ENCODE measurements around the gene PLA2G6.
"Not testable (repeated sequence)": the region's sequence is repeated elsewhere in the genome, so short reads cannot be mapped to it uniquely, and the experiment has no call there.

Gene PLA2G6

DNA sequence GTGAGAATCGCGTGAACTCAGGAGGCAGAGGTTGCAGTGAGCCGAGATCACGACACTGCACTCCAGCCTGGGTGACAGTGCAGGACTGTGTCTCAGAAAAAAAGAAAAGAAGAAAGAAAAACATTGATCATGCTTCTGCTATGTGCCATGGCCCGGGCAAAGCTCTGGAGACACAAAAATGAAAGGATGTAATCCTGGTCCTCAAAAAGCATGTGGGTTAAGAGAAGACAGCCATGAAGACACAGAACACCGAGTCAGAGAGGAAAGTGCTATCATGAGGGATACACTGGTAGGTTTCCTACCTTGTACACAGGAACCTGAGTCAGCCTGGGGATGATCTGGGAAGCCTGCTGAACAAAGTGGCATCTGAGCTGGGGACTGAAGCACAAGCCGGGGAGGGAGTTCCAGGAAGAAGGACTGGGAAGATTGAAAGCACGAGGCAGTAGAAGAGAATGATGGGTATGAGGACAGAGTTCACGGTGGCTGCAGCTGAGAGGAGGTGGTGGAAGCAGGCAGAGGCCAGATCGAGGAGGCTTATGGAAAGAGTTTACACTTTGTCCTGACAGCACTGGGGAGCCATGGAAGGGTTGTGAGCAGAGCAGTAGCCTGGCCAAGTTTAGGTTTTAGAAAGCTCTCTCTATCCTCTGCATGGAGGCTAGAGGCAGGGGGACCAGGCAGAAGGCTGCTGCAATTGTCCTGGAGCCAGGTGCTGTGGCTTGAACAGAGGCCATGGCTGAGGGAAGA lies 10.3 kb upstream of the PLA2G6 start:
- no peak for DNase-seq (ENCODE audit: low read depth in 2 of 2, low spot score in 1 of 2)

DNA sequence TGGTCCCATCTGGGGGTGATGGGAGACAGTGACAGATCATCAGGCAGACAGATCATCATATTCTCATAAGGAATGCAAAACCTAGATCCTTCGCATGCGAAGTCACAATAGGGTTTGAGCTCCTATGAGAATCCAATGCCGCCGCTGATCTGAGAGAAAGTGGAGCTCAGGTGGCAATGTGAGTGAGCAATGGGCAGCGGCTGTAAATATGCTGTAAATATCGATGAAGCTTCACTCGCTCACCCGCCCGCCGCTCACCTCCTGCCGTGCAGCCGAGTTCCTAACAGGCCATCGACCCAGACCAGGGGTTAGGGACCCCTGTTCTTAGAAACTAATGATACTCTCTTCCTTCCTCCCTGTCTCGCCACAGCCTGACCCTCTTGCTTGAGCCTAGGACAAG lies 9.4 kb upstream of the PLA2G6 start:
- DNase-seq (ENCODE audit: low read depth in 2 of 2, low spot score in 1 of 2): no peak

DNA sequence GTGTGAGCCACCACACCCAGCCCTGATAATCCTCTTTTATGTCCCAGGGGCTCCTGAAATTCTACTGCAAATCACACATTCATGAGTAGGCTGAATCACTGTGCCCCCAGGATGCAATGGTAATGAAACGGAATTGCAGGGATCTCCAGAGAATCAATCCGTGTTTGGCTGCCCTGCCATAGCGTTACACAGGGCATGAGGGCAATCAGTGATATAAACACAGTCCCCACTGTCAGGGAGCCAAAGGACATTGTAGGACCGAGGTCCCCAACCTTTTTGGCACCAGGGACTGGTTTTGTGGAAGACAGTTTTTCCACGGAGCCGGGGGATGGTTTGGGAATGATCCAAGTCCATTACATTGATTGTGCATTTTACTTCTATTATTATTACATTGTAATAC lies 9.0 kb upstream of the PLA2G6 start:
- DNase-seq (ENCODE audit: low read depth in 2 of 2, low spot score in 1 of 2): no peak

DNA sequence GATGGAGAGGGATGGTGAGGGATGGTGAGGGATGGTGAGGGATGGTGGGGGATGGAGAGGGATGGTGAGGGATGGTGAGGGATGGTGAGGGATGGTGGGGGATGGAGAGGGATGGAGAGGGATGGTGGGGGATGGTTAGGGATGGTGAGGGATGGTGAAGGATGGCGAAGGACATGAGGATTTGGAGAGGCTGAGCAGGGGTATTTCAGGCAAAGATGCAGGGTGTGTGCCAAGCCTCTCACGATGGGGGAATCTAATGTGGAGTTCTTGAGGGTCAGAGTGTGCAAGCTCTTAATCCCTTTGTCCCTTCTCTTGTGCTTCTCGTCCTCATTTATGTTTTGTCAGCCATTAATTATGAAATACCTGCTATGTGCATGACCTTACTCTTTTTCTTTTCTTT lies 7.5 kb upstream of the PLA2G6 start:
- no peak for DNase-seq (ENCODE audit: low read depth in 2 of 2, low spot score in 1 of 2)

DNA sequence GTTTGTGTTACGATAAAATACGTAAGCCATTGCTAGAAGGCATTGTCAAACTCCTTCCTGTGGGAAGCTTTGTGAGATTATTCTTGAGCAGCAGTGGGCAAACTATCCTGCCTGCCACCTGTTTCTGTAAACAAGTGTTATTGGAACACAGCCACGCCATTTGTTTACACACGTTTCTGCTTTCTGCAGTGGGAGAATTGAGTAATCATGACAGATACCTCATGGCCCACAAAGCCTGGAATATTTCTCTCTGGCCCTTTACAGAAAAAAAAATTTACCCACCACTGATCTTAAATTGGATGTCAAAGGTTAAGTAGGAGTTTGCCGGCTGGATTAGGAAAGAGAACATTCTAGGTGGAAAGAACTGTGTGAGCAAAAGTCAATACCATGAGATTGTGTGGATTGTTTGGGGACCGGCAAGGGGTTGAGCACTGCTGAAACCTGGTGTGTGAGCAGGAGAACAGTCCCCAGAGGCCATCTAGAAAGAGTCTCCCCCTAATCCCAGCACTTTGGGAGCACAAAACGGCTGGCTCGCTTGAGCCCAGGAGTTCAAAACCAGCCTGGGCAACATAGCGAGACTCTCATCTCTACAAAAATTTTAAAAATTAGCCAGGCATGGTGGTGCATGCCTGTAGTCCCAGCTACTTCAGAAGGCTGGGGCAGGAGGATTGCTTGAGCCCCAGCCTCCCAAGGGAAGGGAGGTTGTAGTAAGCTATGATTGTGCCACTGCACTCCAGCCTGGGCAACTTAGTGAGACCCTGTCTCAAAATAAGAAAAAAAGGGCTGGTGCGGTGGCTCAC lies 6.0 kb upstream of the PLA2G6 start:
- DNase-seq (ENCODE audit: low read depth in 2 of 2, low spot score in 1 of 2): no peak

DNA sequence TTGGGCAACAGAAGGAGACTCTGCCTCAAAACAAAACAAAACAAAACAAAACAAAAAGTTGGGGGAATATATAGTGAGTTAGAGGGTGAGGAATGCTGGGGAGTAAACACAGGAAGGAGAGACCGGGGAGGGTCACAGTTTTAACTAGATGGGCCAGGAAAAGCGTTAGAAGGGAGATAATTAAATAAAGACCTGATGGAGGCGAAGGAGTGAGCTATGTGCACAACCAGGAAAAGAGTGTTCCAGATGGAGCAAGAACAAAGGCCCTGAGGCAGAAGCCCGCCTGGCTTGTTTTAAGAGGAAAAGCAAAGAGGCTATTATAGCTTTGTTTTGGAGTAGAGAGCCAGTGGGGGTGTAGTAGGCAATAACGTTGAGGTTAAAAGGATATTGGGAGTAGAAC lies 4.8 kb upstream of the PLA2G6 start:
- no peak for DNase-seq (ENCODE audit: low read depth in 2 of 2, low spot score in 1 of 2)

DNA sequence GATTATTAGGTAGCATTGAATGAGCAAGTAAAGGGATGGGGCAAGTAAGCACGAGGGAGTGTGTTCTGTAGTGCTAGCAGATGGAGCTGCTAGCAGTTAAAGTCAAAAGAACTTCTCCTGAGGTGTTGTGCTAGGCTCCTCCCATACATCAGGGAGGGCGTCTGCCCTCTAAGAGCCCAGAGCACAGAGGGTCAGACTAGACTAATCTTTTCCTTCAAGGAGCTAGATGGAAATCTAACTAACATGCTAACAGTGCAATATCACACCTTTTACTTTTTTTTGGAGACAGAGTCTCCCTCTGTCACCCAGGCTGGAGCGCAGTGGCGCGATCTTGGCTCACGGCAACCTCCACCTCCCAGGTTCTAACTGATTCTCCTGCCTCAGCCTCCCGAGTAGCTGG lies 3.2 kb upstream of the PLA2G6 start:
- DNase-seq (ENCODE audit: low read depth in 2 of 2, low spot score in 1 of 2): no peak

DNA sequence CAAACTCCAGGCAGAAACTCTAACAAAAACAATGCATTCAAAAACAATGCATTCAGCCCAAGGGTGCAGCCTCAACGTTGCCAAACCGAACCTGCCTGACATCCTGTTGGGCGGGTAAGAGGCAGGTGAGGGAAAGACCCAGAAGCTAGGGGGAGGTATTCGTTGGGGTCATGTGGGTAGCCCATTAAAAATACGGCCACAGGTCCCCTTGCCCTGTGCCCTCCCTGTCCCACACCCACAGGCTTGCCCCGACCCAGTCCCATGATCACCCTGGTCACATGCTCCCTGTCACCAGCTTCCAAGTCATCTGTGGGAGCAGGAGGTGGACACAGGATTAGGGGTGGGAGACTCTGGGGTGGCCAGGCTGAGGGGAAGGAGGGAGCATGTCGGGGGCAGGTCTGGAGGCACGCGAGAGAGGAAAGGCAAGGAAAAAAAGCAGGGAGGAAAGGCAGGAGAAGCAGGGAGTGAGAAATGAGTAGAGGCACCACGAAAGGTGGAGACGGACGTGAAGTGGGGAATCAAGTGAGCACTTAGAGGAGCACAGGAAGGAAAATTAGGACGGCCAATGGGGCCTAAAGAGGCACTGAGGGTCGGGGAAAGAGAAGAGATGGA lies 683 bp downstream of the PLA2G6 start:
- no peak for DNase-seq (ENCODE audit: low read depth in 2 of 2, low spot score in 1 of 2)

DNA sequence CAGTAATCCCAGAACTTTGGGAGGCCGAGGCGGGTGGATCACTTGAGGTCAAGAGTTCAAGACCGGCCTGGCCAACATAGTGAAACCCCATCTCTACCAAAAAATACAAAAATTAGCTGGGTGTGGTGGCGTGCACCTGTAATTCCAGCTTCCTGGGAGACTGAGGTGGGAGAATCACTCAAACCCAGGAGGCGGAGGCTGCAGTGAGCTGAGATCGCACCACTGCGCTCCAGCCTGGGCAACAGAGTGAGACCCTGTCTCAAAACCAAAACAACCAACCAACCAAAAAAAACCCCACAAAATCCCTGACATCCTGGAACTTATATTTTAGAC lies 3.1 kb downstream of the PLA2G6 start:
- DNase-seq (ENCODE audit: low read depth in 2 of 2, low spot score in 1 of 2): not testable (repeated sequence)

DNA sequence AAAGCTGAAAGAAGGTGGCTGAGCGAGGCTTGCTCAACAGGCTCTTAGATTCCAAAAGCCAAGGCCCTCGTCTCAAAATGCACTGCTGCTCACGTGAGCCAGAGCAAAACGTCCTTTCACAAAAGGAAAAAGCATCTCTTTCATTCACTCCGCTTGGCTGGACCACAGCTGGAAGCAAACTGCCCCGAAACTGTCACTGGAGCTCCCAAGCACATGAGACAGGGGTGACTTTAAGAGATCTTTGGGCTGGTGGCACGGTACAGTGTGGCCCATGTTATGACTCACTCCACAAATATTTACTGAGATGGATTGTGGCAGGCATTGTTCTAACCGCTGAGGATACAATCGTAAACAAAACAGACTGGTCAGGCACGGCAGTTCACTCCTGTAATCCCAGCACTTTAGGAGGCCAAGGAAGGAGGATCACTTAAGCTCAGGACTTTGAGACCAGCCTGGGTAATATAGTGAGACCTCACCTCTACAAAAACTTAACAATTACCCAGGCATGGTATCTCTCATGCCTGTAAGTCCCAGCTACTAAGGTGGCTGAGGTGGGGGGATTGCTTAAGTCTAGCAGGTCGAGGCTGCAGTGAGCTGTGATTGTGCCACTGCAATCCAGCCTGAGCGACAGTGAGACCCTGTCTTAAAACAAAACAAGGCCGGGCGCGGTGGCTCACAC lies 3.6 kb downstream of the PLA2G6 start:
- DNase-seq (ENCODE audit: low read depth in 2 of 2, low spot score in 1 of 2): no peak

DNA sequence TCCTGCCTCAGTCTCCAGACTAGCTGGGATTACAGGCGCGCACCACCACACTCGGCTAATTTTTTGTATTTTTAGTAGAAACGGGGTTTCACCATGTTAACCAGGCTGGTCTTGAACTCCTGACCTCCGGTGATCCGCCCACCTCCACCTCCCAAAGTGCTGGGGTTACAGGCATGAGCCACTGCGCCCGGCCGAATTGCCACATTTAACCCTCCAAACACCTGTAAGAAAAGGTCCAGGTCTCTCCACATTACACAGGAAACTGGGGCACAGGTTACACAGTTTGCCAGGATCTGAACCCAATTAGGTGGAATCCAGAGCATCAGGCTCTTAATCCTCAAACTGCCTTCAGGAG lies 4.1 kb downstream of the PLA2G6 start:
- not testable (repeated sequence) for DNase-seq (ENCODE audit: low read depth in 2 of 2, low spot score in 1 of 2)

DNA sequence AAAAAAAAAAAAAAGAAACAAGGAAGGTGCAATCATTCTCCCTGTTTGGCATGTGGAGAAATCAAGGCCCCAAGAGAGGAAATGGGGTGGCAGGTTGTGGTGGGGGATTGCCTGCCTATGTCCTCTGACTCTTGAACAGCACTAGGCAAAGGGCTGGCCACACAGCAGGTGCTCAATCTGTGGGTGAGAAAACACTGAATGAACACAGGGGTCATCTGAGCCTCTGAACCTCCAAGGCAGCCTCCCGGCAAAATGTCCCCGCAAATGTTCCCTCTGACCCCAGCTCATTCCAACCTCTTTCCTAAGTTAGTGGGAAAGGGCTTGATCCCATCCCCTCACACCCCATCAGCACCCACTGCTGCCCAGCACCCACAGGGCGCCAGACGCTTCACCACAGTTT lies 4.6 kb downstream of the PLA2G6 start:
- no peak for DNase-seq (ENCODE audit: low read depth in 2 of 2, low spot score in 1 of 2)

DNA sequence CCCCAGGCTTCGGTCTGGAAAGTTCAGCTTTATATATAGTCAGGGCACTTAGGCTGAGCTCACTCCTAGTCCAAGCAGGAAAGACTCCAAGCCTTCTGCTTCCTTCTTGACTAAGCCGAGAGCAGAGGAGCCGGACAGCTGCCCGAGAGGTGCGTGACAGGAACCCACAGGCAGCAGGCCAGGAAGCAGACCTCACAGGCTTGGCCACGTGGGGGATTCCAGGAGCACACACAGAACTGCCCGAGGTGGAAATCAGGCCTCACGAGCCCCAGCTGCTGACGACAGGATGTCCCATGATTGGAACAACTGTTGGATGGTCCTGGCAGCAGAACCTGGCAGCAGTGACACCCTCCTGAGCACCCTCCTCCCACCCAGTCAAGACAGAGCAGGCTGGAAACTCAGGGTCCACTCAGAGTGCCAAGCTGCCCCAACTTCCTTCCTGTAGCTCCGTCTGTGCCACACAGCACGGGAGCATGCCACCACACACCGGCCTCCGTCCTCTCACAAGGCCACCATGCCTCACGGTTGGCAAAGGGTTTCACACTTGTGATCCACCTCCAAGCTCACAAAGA lies 5.4 kb downstream of the PLA2G6 start:
- DNase-seq (ENCODE audit: low read depth in 2 of 2, low spot score in 1 of 2): peak in 1 of 2 donors; percentile 43

DNA sequence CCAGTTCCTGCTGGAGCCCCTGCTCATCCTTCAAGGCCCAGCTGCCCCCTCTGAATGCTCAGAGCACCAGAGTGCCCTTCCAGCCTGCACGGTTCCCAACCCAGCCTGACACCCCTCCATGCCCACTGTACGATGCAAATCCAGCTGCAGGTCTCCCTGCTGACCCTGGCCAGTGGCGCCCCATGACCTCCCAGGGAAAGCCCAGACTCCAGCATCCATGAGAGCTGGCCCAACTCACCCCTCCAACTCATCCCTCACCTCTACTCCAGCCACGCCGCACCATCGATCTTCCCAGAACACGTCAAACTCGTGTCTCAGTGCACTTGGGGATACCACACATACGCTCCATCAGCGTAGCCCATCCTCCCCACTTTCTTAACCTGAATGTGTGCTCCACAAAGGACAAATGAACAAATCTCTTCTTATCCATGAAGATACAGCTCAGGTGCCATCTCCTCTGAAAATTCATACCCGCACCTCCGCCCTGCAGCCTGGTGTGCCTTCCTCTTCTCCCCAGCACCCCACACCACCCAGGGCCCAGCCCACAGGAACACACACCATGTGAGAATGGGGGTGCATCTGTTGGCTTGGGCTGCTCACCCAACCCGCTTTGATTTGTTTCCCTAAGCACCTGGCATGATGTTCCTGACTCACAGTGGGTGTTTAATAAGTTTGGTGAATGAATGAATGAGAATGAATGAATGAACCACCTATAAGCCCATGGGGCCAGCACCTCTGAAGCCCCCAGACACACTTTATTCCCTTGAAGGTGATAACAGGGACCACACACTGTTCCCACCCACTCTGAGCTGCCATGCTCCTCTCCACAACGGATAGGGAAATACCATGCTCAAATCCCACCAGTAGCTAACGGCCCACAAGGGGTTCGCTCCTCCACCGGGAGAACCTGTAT lies 6.2 kb downstream of the PLA2G6 start:
- no peak for DNase-seq (ENCODE audit: low read depth in 2 of 2, low spot score in 1 of 2)

DNA sequence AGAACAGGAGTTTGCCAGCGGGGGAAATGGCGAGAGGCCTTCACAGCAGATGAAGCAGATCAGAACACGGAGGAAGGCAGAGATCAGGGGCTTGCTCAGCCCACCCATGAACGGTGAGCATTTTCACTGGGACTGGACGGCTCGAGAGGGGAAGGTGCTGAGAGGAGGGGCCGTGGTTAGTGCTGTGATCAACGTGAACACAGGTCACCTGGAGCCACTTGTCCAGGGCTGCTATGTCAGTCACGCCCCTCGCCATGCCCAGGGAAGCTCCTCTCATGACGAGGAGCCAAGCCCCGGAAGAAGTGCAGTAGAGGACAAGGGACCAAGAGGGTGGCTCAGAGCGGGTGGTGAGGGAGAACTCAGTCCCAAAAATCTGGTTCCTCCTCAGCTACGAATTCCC lies 7.0 kb downstream of the PLA2G6 start:
- no peak for DNase-seq (ENCODE audit: low read depth in 2 of 2, low spot score in 1 of 2)

DNA sequence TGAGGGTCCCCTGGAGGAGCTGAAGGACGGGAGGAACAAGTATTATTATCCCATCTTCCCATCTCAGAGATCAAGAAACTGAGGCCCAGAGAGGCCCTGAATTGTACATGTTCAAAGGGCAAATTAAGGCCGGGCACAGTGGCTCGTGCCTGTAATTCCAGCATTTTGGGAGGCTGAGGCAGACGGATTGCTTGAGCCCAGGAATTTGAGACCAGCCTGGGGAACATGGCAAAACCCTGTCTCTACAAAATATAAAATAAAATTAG lies 8.1 kb downstream of the PLA2G6 start:
- DNase-seq (ENCODE audit: low read depth in 2 of 2, low spot score in 1 of 2): no peak

DNA sequence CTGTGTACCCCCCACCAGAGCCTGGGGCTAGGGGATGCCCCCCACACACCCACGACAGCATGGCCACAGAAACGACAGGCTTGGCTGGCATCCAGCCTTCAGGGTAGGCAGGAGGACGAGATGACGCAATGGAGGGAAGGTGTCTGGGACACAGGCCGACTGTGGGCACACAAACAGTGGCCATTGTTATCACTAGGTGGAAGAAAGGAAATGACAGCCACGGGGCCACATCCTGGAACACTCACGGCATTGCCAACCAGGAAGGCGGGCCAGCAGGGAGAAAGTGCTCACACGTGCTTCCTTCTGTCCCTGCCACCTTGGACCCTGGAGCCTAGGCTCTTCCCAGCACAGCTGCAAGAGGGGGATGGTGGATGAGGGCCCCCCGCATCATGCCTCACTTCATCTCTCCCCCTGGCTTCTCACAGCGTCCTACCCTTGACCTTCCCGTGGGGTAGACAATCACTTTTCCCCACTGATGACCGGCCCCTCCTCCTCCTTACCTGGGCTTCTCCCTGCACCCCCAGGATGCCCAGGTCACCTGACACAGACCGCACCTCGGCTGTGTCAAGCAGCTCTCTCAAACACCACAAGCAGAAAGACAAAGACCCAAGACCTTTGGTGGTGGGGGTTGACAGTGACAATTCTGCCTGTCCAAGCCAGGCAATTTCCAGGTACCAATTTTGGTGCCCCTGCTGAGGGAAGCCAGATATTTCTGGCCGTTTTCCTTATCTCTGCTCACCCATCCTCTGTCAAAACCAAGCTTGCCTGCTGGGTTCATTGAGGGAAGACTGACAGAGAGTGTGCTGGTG lies 8.6 kb downstream of the PLA2G6 start:
- DNase-seq (ENCODE audit: low read depth in 2 of 2, low spot score in 1 of 2): peak in 1 of 2 donors; percentile 47

DNA sequence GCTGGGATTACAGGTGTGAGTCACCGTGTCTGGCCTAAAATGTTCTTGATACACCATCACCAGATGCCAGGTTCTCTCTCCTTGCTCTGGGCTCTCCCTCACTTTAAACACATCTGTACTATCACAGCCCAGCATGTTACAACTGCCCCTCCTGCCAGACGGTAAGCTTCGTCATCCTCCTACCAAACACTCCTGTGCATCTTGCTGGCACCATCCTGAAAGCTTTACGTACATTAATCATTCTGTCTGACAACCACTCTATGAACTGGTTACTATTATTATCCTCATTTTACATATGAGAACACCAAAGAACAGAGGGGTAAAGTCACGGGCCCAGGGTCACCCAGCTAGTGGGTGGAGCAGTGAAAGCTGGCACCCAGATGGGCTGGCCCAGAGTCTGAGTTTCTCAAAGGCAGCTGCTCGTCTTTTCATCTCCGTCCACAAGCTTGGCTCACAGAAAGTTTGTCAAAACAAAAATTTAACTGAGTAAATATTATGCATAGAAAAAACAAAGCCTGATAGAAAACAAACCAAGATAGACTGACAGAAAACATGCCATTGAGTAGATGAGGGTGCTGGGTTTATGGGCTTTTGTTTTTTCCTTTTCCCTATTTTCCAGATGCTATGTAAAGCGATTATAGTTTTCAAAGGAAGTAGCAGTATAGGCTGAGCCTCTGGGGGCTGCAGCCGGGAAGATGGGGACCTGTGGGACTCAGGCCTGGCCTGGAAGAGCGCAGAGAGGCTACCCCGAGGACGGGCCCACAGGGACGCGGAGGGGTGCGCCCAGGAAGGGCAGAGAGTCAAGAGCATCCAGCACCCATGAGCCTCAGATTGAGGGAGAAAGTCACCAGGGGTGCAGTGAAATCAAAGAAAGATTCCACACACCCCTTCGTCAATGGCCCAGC lies 9.5 kb downstream of the PLA2G6 start:
- DNase-seq (ENCODE audit: low read depth in 2 of 2, low spot score in 1 of 2): no peak

DNA sequence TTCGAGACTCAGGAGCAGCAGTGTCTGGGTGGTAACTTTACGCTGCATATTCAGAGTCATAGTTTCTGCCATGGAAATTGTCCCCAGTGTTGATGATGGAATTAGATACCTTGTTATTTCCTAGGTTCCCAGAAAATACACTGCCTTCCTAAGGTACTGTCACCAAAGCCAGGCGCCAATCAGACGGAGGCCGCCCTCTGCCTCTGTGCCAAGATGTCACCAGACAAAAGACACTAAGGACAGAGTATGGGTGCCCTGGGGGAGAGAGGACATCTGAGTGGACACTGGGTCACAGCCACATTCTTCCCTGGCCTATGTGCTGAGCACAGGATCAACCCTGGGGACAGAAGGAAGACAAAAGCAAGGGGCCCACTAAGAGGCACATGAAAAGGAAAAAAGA lies 11.2 kb downstream of the PLA2G6 start:
- DNase-seq (ENCODE audit: low read depth in 2 of 2, low spot score in 1 of 2): no peak
